Loucy (cell line): ENCODE data around the gene CHST11.

ENCODE experiments used
- CTCF ChIP-seq: fragments of 200-600 bp; sonication (generic); conservative IDR thresholded peaks from 2 replicates; pipeline ENCODE4 v1.5.1; 2014; ENCODE audit warnings: mild to moderate bottlenecking, antibody characterized with exemption, low read length
- EZH2phosphoT487 ChIP-seq: fragments of 200-600 bp; IDR thresholded peaks from 2 replicates; pipeline ENCODE4 v1.6.1; 2018; ENCODE audit warnings: antibody characterized with exemption, mild to moderate bottlenecking, moderate library complexity, borderline replicate concordance

GRCh38 chr12:104799458-104799857, 342.7 kb downstream of the CHST11 start:
- no peak for TF ChIP-seq CTCF
- TF ChIP-seq EZH2phosphoT487, result no peak
